Left ventricle myocardium inferior (tissue), 1 donor: ENCODE data around the gene ATOSB. TPM values are rescaled to one million over a fixed set of nuclear protein-coding genes. Genes with fewer than 3 reads are reported as not detected.

ENCODE experiments used
- DNase-seq: peaks from one replicate; pipeline ENCODE4 v3.0.0-alpha.2; 2020
- H3K27ac ChIP-seq: fragments of 200-600 bp; replicated peaks from 2 replicates; pipeline ENCODE4 v1.8.0; 2021
- H3K27me3 ChIP-seq: fragments of 200-600 bp; 2 replicates; pipeline ENCODE4 v1.8.0; 2021; ENCODE audit warnings: low read depth
- H3K36me3 ChIP-seq: fragments of 200-600 bp; 2 replicates; pipeline ENCODE4 v1.8.0; 2021
- H3K4me1 ChIP-seq: fragments of 200-600 bp; 2 replicates; pipeline ENCODE4 v1.8.0; 2021
- H3K4me3 ChIP-seq: fragments of 200-600 bp; 2 replicates; pipeline ENCODE4 v1.8.0; 2021; ENCODE audit warnings: mild to moderate bottlenecking, moderate library complexity
- H3K9me3 ChIP-seq: fragments of 200-600 bp; replicated peaks from 2 replicates; pipeline ENCODE4 v1.8.0; 2021
- intact Hi-C: fragments of 100-400 bp; cut with micrococcal nuclease; formaldehyde crosslinking; loops from one replicate; pipeline ENCODE4 v1.11.0; 2022
- total RNA-seq: library from RNA; stranded (reverse); fragmentation: NEBNext Ultra II Directional; extraction: Animal tissue kit (Norgen Biotek cat#: 25700); gene quantifications from one replicate; pipeline ENCODE4 v1.2.1, GENCODE V29; 2021
- TF ChIP-seq, protein P1 (sequence below): fragments of 200-600 bp; IDR thresholded peaks from 2 replicates; pipeline ENCODE4 v1.8.0; 2021; ENCODE audit warnings: antibody characterized with exemption, mild to moderate bottlenecking, borderline replicate concordance
- donor health status: DM: no; HTN: yes; CAD: no; lungs with severe emphysema.

Gene ATOSB
- total RNA-seq, 1 donor from 2014 or later, result 17.0 TPM

DNA sequence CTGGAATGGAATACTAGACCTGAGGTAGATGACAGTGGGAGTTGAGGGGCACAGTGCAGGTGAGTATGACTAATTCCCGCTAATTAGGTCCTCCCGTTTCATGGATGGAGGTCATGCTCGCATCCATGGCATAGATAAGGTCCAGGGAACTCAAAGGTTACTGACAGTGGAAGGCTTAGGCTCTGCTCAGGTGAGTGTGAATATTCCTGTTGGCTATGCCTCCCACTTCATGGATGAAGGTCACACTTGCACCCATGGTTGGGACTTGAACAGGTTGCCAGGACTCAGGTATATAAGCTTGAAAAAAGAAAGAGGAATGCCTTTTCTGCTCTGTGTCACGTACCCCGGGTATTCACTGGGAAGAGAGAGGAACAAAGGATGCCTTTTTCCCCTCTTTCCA, 26.4 kb upstream of the ATOSB start:
- H3K27me3 ChIP-seq, result no peaks in the 10 kb centered on the region
- no peaks in the 10 kb centered on the region for H3K36me3 ChIP-seq
- H3K4me1 ChIP-seq, result no peaks in the 10 kb centered on the region
- no peak overlapping the region for H3K4me3 ChIP-seq
- DNase-seq, result no peak
- TF ChIP-seq, protein P1, sequence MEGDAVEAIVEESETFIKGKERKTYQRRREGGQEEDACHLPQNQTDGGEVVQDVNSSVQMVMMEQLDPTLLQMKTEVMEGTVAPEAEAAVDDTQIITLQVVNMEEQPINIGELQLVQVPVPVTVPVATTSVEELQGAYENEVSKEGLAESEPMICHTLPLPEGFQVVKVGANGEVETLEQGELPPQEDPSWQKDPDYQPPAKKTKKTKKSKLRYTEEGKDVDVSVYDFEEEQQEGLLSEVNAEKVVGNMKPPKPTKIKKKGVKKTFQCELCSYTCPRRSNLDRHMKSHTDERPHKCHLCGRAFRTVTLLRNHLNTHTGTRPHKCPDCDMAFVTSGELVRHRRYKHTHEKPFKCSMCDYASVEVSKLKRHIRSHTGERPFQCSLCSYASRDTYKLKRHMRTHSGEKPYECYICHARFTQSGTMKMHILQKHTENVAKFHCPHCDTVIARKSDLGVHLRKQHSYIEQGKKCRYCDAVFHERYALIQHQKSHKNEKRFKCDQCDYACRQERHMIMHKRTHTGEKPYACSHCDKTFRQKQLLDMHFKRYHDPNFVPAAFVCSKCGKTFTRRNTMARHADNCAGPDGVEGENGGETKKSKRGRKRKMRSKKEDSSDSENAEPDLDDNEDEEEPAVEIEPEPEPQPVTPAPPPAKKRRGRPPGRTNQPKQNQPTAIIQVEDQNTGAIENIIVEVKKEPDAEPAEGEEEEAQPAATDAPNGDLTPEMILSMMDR, result no peak
- peaks cover 59% of the 10 kb centered on the region for H3K9me3 ChIP-seq
- intact Hi-C loops, result no loop called here
- no peak overlapping the region for H3K27ac ChIP-seq

DNA sequence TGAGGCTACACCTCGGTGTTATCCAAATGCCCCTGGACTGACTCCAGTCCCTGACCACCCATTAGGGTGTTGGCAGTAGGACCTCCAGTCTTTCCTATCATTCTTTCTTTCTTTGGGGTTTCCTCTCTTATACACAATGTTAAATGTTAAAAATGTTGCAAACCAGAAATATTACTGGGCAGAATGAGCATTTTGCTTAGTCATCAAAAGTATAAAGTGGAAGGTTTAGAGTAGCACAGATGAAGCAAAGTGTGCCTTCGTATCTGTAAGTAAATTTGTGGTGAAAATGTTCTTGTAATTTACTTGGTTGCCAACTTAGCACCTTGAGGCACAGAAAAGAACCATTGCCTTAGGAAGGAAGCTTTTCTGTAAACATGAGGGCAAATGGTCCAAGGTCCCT, 24.4 kb upstream of the ATOSB start:
- DNase-seq, result no peak
- Histone ChIP-seq H3K27me3 (no peaks in the 10 kb centered on the region), H3K4me1 (no peaks in the 10 kb centered on the region), H3K27ac (no peak overlapping the region), H3K4me3 (no peak overlapping the region), H3K9me3 (peaks cover 40% of the 10 kb centered on the region), H3K36me3 (no peaks in the 10 kb centered on the region)
- TF ChIP-seq, protein P1, result no peak
- intact Hi-C loops, result no loop called here

DNA sequence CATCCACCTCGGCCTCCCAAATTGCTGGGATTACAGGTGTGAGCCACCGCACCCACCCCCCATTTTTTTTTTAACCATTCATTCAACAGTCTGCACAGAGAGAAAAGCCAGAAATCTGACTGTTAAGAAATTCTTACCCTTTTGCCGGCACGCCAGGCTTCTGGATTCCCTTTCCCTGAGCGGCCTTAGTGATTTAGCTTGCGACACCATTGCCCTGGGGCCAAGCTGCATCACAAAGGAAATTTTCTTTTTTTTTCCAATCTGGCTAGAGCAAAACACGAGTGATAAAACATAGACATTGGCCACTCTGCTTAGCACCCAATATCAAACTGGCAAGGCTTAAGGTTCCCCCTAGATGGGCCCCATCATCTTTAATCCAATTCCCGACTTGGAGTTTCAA, 21.2 kb upstream of the ATOSB start:
- Histone ChIP-seq H3K36me3 (no peaks in the 10 kb centered on the region), H3K4me1 (peaks cover 20% of the 10 kb centered on the region), H3K27me3 (no peaks in the 10 kb centered on the region), H3K4me3 (no peak overlapping the region), H3K9me3 (peaks cover 15% of the 10 kb centered on the region), H3K27ac (no peak overlapping the region)
- intact Hi-C loops, result no loop called here
- TF ChIP-seq, protein P1, result no peak
- no peak for DNase-seq

DNA sequence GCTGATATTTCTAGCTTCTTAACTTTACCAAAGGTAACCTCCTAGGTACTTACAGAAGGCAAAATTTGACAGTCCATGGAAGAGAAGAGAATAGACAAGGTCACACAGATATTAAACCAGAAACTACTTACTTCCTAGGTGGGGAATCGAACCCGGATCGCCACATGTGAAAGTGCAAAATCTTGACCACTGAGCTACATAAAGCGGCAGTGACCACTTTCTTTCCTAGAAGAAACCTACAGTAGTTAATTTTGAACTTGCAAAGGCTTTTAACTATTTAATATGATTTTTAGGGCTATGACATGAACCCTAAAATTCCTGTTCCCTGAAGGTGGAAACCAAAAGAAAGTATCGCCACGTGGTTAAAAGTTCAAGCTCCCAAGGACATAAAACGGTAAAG, 20.3 kb upstream of the ATOSB start:
- H3K27ac ChIP-seq, result no peak overlapping the region
- no peak overlapping the region for H3K4me3 ChIP-seq
- no peaks in the 10 kb centered on the region for H3K27me3 ChIP-seq
- intact Hi-C loops, result no loop called here
- H3K36me3 ChIP-seq, result no peaks in the 10 kb centered on the region
- H3K9me3 ChIP-seq, result peaks cover 6% of the 10 kb centered on the region
- peaks cover 20% of the 10 kb centered on the region for H3K4me1 ChIP-seq
- TF ChIP-seq, protein P1, result no peak
- no peak for DNase-seq

DNA sequence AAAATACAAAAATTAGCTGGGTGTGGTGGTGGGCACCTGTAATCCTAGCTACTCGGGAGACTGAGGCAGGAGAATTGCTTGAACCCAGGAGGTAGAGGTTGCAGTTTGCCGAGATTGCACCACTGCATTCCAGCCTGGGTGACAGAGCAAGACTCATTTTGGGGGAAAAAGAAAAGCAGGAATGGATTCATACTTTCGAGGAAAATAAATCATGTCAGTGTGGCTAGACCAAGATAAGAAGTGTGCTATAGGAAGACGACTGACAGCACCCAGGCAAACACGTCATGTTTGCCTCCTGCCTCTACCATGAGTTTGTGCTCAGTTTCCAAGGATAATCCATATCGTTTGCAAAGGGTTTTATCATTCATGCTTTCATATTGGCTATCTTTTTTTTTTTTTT, 19.3 kb upstream of the ATOSB start:
- no peaks in the 10 kb centered on the region for H3K36me3 ChIP-seq
- no peaks in the 10 kb centered on the region for H3K27me3 ChIP-seq
- H3K4me1 ChIP-seq, result peaks cover 20% of the 10 kb centered on the region
- TF ChIP-seq, protein P1, result no peak
- no peak for DNase-seq
- intact Hi-C loops, result no loop called here
- H3K4me3 ChIP-seq, result no peak overlapping the region
- no peak overlapping the region for H3K27ac ChIP-seq
- H3K9me3 ChIP-seq, result peaks cover 6% of the 10 kb centered on the region
